ENCODE measurements around the gene CDC42EP5. TPM values are rescaled to one million over a fixed set of nuclear protein-coding genes. Genes with fewer than 3 reads are reported as not detected.
A peak's percentile ranks its signal among the peaks of the same experiment; 100 is the strongest.
"Not testable (repeated sequence)": the region's sequence is repeated elsewhere in the genome, so short reads cannot be mapped to it uniquely, and the experiment has no call there.

The CDC42EP5 gene
- total RNA-seq, 1 experiment from 2014 or later, result 0.26 TPM

DNA sequence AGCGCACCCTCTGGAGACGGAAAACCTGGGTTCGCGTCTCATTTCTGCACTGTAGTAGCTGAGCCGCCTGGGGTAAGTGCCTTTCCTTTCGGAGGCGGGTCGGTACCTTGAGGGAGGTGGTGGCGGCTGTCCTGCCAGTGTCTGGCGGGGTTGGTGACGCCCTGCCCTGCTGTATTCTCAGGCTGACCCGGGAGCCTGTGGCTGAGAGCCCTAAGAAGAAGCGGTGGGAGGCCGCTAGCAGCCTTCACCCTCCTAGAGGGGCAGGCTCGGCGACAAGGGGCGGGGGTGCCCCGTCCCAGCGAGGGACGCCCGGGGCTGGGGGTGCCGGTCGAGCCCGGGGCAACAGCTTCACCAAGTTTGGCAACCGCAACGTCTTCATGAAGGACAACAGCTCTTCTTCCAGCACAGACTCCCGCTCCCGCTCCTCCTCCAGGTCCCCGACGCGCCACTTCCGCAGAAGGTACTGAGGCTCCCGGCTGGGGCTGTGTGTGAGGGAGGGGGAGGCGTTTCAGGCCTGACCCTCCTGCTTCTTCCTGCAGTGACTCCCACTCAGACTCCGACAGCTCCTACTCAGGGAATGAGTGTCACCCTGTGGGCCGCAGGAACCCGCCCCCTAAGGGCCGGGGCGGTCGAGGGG is 17.2 kb downstream of the CDC42EP5 start:
- in situ Hi-C loops (cut with HindIII; ENCODE audit: low pct_unique_long_range_greater_than_20kb, low sequenced_read_pairs), result no loop called here

DNA sequence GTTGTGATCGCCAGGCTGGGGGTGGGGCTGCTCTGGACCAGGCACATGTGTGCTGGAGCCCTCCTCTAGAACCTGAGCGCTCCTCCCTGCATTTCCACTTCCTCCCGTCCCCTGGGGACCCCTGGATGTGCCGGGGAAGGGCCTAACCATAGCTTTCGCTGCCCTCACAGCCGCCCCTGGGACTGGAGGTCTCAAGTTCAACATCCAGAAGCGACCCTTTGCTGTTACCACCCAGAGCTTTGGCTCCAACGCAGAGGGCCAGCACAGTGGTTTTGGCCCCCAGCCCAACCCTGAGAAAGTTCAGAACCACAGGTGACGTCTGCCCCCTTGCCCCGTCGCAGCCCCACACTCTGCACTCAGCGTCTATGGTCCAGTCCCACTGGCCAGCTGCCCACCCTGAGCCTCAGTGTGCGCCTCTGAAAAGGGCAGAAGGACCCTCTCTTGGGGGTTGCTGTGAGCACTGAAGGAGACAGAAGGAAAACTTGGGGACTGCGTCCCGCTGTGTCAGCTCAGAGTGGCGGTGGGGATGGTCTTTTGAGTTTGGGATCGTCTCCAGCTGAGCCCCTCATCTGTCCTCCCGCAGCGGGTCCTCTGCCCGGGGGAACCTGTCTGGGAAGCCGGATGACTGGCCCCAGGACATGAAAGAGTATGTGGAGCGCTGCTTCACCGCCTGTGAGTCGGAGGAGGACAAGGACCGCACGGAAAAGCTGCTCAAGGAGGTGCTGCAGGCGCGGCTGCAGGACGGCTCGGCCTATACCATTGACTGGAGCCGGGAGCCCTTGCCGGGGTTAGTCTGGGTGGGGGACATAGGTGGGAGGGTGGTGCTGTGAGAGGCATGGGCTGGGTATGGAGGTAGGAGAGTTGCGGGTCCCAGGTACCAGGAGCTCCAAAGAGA is 18.1 kb downstream of the CDC42EP5 start:
- in situ Hi-C loops (cut with HindIII; ENCODE audit: low pct_unique_long_range_greater_than_20kb, low sequenced_read_pairs), result no loop called here
- no peak for DNase-seq (ENCODE audit: low read depth, low spot score)

More for the DNA sequence above, 17.2 kb downstream of the CDC42EP5 start:
- no peak for DNase-seq (ENCODE audit: low read depth, low spot score)

DNA sequence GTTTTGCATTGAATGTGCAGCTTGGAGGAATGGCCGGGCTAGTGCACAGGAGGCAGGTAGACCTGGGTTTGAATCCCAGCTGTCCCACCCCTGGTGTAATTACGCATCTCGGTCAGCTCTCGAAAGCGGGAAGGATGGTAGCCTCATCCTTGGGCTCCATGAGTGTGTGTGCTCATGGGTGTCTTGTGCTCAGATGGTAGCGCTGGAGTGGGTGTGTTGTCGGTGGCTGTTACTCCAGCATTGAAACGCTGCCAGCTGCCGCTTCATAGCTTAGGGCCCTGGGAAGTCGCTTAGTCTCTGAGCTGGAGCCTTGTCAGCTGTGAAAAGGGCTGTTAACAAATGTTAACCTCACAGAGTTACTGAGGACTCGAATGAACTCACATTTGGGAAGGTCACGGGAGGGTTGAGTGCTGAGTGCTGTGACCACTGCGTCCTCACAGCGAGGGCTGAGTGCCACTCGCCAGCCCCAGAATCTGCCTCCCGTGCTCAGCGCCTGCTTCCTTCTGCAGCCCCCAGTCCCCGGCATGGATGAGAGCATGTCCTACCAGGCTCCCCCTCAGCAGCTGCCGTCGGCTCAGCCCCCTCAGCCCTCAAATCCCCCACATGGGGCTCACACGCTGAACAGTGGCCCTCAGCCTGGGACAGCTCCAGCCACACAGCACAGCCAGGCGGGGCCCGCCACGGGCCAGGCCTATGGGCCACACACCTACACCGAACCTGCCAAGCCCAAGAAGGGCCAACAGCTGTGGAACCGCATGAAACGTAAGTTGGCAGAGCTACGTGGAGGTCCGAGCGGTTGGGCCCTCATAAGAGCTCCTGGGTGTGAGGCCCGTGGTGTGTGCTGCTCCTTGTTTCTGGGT is 18.9 kb downstream of the CDC42EP5 start:
- in situ Hi-C loops (cut with HindIII; ENCODE audit: low pct_unique_long_range_greater_than_20kb, low sequenced_read_pairs), result no loop called here
- no peak for DNase-seq (ENCODE audit: low read depth, low spot score)

DNA sequence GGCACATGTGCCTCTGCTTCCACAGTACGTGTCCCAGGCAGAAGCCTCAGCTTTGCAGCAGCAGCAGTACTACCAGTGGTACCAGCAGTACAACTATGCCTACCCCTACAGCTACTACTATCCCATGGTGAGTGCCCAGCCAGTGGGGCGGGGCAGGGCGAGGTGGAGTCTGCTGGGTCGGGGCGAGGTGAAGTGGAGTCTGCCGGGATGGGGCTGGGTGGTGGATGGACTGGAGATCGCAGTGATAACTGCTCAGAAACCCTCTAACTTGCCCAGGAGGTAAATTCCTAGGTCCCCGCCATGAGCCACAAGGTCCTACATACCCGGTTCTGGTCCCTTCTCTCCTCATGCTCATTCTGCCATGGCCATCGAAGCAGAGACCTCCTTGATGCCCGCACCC is 20.5 kb downstream of the CDC42EP5 start:
- no peak for DNase-seq (ENCODE audit: low read depth, low spot score)
- in situ Hi-C loops (cut with HindIII; ENCODE audit: low pct_unique_long_range_greater_than_20kb, low sequenced_read_pairs), result no loop called here

DNA sequence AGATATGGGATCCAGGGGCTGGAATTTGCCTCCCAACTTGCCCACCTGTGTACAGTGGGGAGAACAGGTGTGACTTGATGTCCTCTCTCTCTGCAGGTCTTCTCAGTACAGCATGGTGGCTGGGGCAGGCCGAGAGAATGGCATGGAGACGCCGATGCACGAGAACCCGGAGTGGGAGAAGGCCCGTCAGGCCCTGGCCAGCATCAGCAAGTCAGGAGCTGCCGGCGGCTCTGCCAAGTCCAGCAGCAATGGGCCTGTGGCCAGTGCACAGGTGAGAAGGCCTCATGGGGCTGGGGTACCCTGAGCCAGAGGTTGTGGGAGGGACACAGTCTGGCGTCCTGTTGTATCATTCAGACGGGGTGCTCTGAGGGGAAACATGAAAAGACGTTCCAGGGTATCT is 21.1 kb downstream of the CDC42EP5 start:
- in situ Hi-C loops (cut with HindIII; ENCODE audit: low pct_unique_long_range_greater_than_20kb, low sequenced_read_pairs), result no loop called here

DNA sequence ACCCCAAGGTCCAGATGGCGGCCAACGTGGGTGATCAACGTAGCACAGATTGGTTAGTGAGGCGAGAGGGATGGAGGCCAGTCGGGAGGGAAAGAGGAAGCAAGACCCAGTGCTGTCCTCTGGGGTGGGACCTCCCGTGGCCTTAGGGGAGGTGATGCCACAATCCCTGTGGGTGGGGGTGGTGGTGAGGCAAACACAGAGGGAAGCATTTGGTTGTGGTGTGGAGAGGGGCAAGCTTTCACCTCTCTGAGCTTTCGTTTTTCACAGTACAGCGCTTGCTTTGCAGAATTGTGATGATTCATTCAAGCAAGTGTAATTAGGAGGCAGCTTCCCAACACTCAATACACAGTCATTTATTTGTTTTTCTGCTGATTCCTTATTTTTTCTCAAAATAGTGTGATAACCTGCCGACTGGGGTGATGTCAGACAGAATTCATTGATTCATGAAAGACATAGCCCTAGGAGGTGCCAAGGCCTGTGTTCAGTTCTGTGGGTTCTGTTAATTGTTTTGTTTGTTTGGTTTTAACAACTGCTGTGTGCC is 21.7 kb downstream of the CDC42EP5 start:
- DNase-seq (ENCODE audit: low read depth, low spot score), result no peak
- in situ Hi-C loops (cut with HindIII; ENCODE audit: low pct_unique_long_range_greater_than_20kb, low sequenced_read_pairs), result no loop called here

More for the DNA sequence above, 21.1 kb downstream of the CDC42EP5 start:
- DNase-seq (ENCODE audit: low read depth, low spot score), result no peak

DNA sequence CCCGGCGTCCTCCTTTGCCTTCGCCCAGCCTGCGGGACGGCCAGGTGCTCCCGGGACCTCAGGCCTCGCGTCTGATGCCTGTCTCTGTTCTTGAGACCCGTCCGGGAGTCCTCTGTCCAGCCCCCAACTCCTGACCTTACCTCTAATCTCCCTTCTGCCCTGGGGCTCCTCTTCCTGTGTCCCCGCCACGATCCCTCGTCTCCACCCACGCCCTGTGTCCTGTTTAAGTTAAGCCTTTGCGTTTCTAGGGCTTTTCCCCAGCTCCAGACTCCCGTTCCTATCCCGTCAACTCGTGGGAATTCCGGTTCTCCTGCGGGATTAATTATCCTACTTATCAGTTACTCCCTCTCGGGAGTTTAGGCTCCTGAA is 23.4 kb downstream of the CDC42EP5 start:
- in situ Hi-C loops (cut with HindIII; ENCODE audit: low pct_unique_long_range_greater_than_20kb, low sequenced_read_pairs), result no loop called here
- DNase-seq (ENCODE audit: low read depth, low spot score), result no peak

DNA sequence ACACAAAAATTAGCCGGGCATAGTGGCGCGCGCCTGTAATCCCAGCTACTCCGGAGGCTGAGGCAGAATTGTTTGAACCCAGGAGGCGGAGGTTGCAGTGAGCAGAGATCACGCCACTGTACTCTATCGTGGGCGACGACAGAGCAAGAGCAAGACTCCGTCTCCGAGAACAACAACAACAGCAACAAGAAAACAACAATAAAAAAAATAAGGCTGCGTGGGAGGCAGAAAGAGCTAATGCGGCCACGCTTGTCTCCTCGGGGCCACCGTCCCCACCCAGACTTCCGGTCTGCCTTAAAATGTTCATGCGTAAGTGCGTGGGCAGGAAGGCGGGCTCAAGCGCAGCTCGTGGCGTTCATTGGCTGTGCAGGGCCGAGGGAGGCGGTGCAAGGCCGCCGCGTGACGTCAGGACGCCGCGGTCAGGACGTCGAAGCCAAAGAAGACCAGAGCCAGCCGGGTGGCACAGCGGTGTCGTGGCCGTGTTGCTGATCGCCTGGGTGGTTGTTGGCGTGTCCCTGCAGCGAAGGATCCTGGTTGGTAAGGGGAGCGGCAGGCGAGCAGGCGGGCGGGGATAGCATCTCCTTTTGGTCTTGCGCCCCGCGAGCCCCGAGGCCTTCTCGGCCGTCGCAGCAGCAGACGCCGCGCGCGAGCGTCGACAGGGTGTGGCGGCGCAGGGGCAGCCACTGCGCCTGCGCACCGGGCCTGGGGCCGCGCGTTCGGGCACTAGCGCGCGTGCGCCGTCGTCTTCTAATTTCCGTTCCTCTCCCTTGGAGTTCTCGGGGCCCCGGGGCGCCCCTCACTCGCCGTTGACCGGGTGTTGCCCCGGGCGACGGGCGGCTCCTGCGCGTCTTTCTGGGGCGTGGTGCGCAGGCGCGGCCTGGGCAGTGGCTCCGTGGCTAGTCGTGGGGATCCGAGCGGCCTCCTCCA is 24.1 kb downstream of the CDC42EP5 start, which contains the start of gene LENG8:
Gene LENG8, plus strand, starts transcription at position 426 of the 927 bp plus-strand sequence. CDS start 2,146 bp downstream, outside the sequence.
- in situ Hi-C loops (cut with HindIII; ENCODE audit: low pct_unique_long_range_greater_than_20kb, low sequenced_read_pairs), result no loop called here
- peak; percentile 96 for DNase-seq (ENCODE audit: low read depth, low spot score)

DNA sequence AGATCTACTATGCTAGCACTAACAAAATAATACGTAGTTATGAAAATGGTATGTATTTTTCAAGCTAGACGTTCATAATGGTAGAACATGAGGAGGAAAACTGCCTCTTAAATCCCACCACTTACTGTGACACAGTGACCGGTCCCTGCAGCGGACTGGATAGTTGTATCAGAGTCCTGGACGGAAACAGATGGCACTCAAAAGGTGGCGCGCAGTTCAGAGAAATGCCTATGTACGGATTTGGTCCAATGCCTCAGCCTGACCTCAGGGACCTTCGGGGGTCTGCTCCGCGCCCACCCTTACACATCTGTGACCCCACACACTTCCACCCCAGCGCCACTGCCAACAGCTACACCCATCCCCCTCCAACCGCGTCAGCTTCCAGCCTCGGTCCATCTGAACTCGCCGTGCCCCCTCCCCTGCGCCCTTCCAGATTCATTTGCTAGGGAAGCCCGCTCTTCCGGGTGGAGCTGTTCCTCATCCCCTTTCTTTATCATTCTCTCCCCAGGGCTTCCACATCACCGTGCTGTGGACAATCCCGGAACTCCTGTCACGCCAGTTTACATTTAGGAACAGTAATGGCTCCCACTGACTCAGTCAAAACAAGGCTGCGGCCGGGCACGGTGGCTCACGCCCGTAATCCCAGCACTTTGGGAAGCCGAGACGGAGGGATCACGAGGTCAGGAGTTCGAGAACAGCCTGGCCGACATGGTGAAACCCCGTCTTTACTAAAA is 24.9 kb downstream of the CDC42EP5 start:
- in situ Hi-C loops (cut with HindIII; ENCODE audit: low pct_unique_long_range_greater_than_20kb, low sequenced_read_pairs), result no loop called here
- DNase-seq (ENCODE audit: low read depth, low spot score), result peak; percentile 52

DNA sequence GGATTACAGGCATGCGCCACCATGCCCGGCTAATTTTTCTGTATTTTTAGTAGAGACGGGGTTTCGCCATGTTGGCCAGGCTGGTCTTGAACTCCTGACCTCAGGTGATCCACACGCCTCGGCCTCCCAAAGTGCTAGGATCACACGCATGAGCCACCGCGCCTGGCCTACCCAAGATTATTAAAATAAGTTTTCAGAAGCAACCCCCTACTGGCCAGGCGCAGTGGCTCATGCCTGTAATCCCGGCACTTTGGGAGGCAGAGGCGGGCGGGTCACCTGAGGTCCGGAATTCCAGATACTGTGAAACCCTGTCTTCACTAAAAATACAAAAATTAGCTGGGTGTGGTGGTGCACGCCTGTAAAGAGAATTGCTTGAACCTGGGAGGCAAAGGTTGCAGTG is 26.7 kb downstream of the CDC42EP5 start:
- DNase-seq (ENCODE audit: low read depth, low spot score); in situ Hi-C loops (cut with HindIII; ENCODE audit: low pct_unique_long_range_greater_than_20kb, low sequenced_read_pairs): not testable (repeated sequence)

DNA sequence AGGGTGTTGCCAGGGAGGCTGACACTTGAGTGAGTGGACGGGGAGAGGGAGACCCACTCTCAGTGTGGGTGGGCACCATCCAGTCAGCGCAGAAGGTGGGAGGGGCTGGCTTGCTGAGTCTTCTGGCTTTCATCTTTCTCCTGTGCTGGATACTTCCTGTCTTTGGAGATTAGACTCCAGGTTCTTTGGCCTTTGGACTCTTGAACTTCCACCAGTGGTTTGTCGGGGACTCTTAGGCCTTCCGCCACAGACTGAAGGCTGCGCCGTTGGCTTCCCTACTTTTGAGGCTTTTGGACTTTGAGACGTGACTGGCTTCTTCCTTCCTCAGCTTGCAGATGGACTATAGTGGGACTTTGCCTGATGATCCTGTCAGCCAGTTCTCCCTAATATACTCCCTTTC is 28.4 kb downstream of the CDC42EP5 start:
- in situ Hi-C loops (cut with HindIII; ENCODE audit: low pct_unique_long_range_greater_than_20kb, low sequenced_read_pairs), result no loop called here

DNA sequence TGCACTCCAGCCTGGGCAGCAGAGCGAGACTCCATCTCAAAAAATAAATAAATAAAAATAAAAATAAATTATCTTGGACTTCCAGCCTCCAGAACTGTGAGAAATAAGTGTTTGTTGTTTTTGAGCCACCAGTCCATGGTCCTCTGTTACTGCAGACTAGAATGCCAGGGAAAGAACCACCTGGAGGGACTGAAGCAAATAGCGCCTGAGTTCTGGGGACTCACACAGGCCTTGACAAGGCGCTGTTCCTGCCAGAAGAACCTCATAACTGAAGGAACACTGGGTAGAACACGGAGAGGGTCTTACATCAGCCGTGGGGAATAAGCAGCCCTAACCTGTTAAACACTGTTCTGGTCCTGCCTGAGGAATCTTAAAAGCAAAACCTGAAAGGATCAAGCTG is 32.5 kb downstream of the CDC42EP5 start:
- no peak for DNase-seq (ENCODE audit: low read depth, low spot score)
- in situ Hi-C loops (cut with HindIII; ENCODE audit: low pct_unique_long_range_greater_than_20kb, low sequenced_read_pairs), result no loop called here

More for the DNA sequence above, 28.4 kb downstream of the CDC42EP5 start:
- no peak for DNase-seq (ENCODE audit: low read depth, low spot score)

DNA sequence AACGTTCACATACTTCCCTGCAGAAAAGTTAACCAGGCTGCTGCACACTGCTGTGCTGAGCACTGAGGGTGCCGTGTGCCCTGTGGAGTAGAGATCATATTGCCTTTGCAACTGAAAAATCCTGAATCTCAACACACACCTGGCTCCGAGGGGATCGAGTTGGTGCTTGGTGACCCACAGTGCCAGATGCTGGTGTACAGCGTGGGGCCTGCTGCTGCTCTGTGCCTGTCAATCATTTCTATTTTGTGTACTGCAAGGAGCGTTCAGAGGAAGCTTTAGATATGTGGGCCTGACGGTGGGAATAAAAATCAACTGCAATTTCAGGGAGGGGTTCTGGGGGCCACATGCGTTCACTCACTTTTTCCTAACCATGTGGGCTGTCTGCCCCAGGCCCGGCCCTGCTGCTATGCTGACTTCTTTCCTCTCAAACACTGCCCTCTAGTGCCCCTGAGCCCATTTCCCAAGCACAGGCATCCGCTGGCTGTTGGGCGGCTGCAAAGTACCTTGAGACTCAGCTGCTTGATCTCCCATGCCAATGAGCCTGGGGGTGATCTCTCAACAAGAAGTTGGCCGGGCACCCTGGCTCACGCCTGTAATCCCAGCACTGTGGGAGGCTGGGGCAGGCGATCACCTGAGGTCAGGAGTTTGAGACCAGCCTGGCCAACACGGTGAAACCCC is 33.8 kb downstream of the CDC42EP5 start:
- in situ Hi-C loops (cut with HindIII; ENCODE audit: low pct_unique_long_range_greater_than_20kb, low sequenced_read_pairs), result no loop called here
- DNase-seq (ENCODE audit: low read depth, low spot score), result peak; percentile 79

DNA sequence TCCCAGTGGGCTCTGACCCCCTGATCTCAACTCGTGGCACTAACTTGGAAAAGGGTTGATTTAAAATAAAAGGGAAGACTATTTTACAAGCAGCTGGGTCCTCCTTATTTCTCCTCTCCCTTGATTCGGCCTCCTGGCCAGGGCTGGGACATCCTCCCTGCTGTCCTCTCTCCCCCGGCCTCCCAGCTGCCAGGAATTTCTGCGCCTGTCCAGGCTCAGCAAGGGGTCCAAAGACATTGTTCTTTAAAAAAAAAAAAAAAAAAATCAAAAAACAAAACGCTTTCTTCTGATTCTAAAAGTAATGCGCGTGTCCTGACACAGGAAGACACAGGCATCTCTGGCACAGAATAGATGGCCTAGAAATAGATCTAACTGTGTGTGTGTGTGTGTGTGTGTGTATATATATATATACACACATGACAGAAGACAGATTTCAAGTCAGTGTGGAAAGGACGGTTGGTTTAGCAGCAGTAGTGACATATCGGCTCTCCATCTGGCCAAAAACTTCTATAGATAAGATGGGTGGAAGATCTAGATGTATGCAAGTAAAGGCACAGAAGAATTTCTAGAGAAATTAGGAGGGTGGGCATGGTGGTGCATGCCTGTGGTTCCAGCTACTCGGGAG is 36.4 kb downstream of the CDC42EP5 start:
- no peak for DNase-seq (ENCODE audit: low read depth, low spot score)

DNA sequence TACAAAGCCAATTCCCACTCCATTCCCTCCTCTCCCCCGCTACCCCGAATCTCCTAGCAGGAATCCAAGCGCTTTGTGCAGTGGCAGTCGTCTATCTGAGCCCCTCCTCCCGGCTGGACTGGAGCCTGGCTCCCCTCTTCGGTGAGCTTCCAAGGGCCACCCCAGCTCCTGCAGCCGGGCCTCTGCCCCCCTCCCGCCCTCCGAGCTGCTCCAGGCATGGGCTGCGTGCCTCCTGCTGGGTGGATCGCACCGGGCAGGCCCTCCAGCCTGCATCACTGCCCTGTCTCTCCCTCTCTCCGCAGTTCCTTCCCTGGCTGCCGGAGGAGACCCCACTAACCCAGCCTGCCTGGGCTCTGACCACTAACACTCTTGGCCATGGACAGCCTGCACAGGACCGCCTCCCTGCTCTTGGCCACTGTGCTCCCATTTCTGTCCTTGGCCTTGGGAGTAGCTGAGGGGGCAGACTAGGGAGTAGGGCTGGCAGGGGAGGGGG is 37.0 kb downstream of the CDC42EP5 start:
- in situ Hi-C loops (cut with HindIII; ENCODE audit: low pct_unique_long_range_greater_than_20kb, low sequenced_read_pairs), result no loop called here
- DNase-seq (ENCODE audit: low read depth, low spot score), result no peak

More for the DNA sequence above, 36.4 kb downstream of the CDC42EP5 start:
- in situ Hi-C loops (cut with HindIII; ENCODE audit: low pct_unique_long_range_greater_than_20kb, low sequenced_read_pairs), result no loop called here

All from SK-MEL-5 (cell line).